SU-DHL-6 (cell line): ENCODE data around the gene MYT1.

Source experiments
- CTCF ChIP-seq: fragments of 200-600 bp; sonication (generic); IDR thresholded peaks from one replicate; pipeline ENCODE4 v1.5.1; 2017; ENCODE audit warnings: antibody characterized with exemption, mild to moderate bottlenecking, low read length, moderate library complexity; ENCODE audit not compliant: insufficient read depth, poor library complexity, severe bottlenecking
- EZH2phosphoT487 ChIP-seq: fragments of 200-600 bp; sonication (generic), shearing (Covaris generic); conservative IDR thresholded peaks from 2 replicates; pipeline ENCODE4 v1.6.1; 2018; ENCODE audit warnings: mild to moderate bottlenecking, antibody characterized with exemption, low read length, moderate library complexity, mixed read lengths

- TF ChIP-seq CTCF (no peak), EZH2phosphoT487 (no peak)
These were observed 13.3 kb upstream of the MYT1 start for GRCh38 chr20:64150756-64151632.
